Vagina (tissue), 2 donors: ENCODE measurements around the gene ME2.

ENCODE experiments used
- POLR2A ChIP-seq, 2 donors: fragments of 450-650 bp; IDR thresholded peaks; one replicate each; pipeline ENCODE4 v1.6.1; 2017; ENCODE audit warnings: antibody characterized with exemption in 2 of 2, mild to moderate bottlenecking in 2 of 2, moderate library complexity in 2 of 2
- POLR2AphosphoS5 ChIP-seq, 2 donors: sonication (generic); formaldehyde crosslinking; IDR thresholded peaks; one replicate each; pipeline ENCODE4 v1.9.0; 2017; ENCODE audit warnings: antibody characterized with exemption in 2 of 2, mild to moderate bottlenecking in 2 of 2, low read depth in 1 of 2; ENCODE audit not compliant: insufficient read depth in 1 of 2

DNA sequence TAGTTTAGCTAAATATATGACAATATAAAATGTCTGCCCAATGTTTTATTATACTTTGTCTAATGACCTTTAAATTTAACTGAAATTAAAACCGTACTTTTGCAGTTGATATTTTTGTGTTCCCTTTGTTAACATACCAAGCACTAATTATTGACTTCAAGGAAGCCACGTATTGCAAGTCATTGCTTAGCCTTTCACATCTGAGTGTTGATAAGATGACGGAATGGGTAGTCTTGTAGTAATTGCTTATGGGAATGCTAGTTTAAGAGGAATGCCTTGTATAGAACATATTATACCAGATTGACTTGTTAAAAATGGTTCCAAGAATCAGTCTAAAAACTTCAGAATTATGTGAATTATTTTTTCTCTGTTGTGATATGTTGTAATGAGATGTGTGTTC is 74.9 kb downstream of the ME2 start:
- TF ChIP-seq POLR2A (IDR thresholded peaks at IDR 0.05): no peak
- no peak for TF ChIP-seq POLR2AphosphoS5 (IDR thresholded peaks at IDR 0.05; ENCODE audit: insufficient read depth in 1 of 2, low read depth in 1 of 2)
